Gastrocnemius medialis (tissue), 4 donors: ENCODE data around the gene AMH. TPM values are rescaled to one million over a fixed set of nuclear protein-coding genes. Genes with fewer than 3 reads are reported as not detected.
"Not testable (repeated sequence)": the region's sequence is repeated elsewhere in the genome, so short reads cannot be mapped to it uniquely, and the experiment has no call there.

ENCODE experiments used
- ATAC-seq, 2 donors: fragments of 150-250 bp; one replicate each; pipeline ENCODE4 v1.9.1; 2016
- DNase-seq, 2 donors: peaks; one replicate each; pipeline ENCODE4 v3.0.0-alpha.2; 2019
- H3K27ac ChIP-seq, 4 donors: fragments of 200-600 bp; sonication (generic); 1 replicate in 1 of 4; 2 replicates in 3 of 4; pipeline ENCODE4 v1.5.1; 2016 to 2018; ENCODE audit warnings: mild to moderate bottlenecking in 2 of 4, moderate library complexity in 1 of 4
- H3K27me3 ChIP-seq, 3 donors: fragments of 200-600 bp; sonication (generic) in 2 of 3; 1 replicate in 1 of 3; 2 replicates in 2 of 3; pipeline versions ENCODE4 v1.5.1 to v1.6.0; 2016 to 2019; ENCODE audit warnings: mild to moderate bottlenecking in 1 of 3, moderate library complexity in 1 of 3
- H3K36me3 ChIP-seq, 2 donors: fragments of 200-600 bp; sonication (generic) in 1 of 2; one replicate each; pipeline ENCODE4 v1.5.1; 2017 to 2018
- H3K4me1 ChIP-seq, 2 donors: fragments of 200-600 bp; sonication (generic) in 1 of 2; one replicate each; pipeline ENCODE4 v1.5.1; 2016 to 2017; ENCODE audit warnings: mild to moderate bottlenecking in 2 of 2
- H3K4me3 ChIP-seq, 4 donors: fragments of 200-600 bp; sonication (generic) in 3 of 4; 1 replicate in 1 of 4; 2 replicates in 3 of 4; pipeline ENCODE4 v1.5.1; 2016 to 2019; ENCODE audit warnings: mild to moderate bottlenecking in 2 of 4
- H3K9me3 ChIP-seq, 3 donors: fragments of 200-600 bp; sonication (generic) in 2 of 3; 1 replicate in 1 of 3; 2 replicates in 2 of 3; pipeline ENCODE4 v1.5.1; 2016 to 2019
- POLR2A ChIP-seq, 2 donors: fragments of 450-650 bp; IDR thresholded peaks; one replicate each; pipeline ENCODE4 v1.6.1; 2017; ENCODE audit warnings: antibody characterized with exemption in 2 of 2, mild to moderate bottlenecking in 2 of 2, moderate library complexity in 2 of 2
- in situ Hi-C, 4 donors: fragments of 200-750 bp; cut with MboI; loops; one replicate each; pipeline versions ENCODE4 v1.15.0 to v1.8.0; 2017; ENCODE audit warnings: low sequenced_read_pairs in 4 of 4
- intact Hi-C: fragments of 100-400 bp; cut with DNase I; formaldehyde crosslinking; loops from one replicate; pipeline ENCODE4 v1.15.1; 2023; ENCODE audit warnings: low total_unique reads
- total RNA-seq, 4 donors: library from RNA; depleted of rRNA; stranded (reverse); fragments of >200 nt; gene quantifications; one replicate each; pipeline versions ENCODE4 v1.1.0 to v1.2.3, GENCODE V29; 2016
- TF ChIP-seq, protein P1 (sequence below), 5 experiments: fragments of 450-650 bp in 3 of 5; fragments of 200-600 bp in 2 of 5; sonication (generic) in 2 of 5; IDR thresholded peaks in 4 of 5; conservative IDR thresholded peaks in 1 of 5; 1 replicate in 4 of 5; 2 replicates in 1 of 5; pipeline ENCODE4 v1.5.1; 2016 to 2019; ENCODE audit warnings: antibody characterized with exemption in 5 of 5, mild to moderate bottlenecking in 3 of 5, moderate library complexity in 3 of 5

The AMH gene
- total RNA-seq, 4 donors from 2014 or later: 0.80 to 3.9 (median 1.2) TPM

DNA sequence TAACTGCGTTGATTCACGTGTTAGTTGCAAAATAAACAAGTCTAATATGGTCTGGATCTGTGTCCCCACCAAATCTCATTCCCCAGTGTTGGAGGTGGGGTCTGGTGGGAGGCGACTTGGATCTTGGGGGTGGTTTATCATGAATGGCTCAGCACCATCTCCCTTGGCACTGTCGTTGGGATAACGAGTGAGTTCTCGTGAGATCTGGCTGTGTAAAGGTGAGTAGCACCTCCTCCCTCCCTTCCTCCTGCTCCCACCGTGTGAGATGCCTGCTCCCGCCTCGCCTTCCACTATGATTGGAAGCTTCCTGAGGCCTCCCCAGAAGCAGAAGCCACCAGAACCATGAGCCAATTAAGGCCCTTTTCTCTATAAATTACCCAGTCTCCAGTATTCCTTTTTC lies 28.0 kb downstream of the AMH start:
- intact Hi-C loops: loop anchor here (5.0 kb wide), 1 partner anchor 40 kb away; no protein-coding TSS in a partner anchor
- no peaks in the 10 kb centered on the region for H3K9me3 ChIP-seq
- no peak overlapping the region for H3K4me3 ChIP-seq
- peaks cover 0 to 14% of the 10 kb centered on the region in 2 donors for H3K36me3 ChIP-seq
- no peak overlapping the region for H3K27ac ChIP-seq
- no peaks in the 10 kb centered on the region for H3K27me3 ChIP-seq
- no peak for DNase-seq
- ATAC-seq: no peak
- H3K4me1 ChIP-seq: peaks cover 24 to 38% of the 10 kb centered on the region in 2 donors
- TF ChIP-seq, protein P1, sequence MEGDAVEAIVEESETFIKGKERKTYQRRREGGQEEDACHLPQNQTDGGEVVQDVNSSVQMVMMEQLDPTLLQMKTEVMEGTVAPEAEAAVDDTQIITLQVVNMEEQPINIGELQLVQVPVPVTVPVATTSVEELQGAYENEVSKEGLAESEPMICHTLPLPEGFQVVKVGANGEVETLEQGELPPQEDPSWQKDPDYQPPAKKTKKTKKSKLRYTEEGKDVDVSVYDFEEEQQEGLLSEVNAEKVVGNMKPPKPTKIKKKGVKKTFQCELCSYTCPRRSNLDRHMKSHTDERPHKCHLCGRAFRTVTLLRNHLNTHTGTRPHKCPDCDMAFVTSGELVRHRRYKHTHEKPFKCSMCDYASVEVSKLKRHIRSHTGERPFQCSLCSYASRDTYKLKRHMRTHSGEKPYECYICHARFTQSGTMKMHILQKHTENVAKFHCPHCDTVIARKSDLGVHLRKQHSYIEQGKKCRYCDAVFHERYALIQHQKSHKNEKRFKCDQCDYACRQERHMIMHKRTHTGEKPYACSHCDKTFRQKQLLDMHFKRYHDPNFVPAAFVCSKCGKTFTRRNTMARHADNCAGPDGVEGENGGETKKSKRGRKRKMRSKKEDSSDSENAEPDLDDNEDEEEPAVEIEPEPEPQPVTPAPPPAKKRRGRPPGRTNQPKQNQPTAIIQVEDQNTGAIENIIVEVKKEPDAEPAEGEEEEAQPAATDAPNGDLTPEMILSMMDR (IDR thresholded peaks at IDR 0.05 in 4 of 5, conservative IDR thresholded peaks at IDR 0.05 in 1 of 5): no peak
- no peak for TF ChIP-seq POLR2A (IDR thresholded peaks at IDR 0.05)
- in situ Hi-C loops: loop anchor here (5.0 to 25.0 kb wide), 2 partner anchors 40 to 110 kb away; partner anchors contain the start of genes PLEKHJ1 (in 1 of the 4) and SF3A2 (in 1 of the 4)

DNA sequence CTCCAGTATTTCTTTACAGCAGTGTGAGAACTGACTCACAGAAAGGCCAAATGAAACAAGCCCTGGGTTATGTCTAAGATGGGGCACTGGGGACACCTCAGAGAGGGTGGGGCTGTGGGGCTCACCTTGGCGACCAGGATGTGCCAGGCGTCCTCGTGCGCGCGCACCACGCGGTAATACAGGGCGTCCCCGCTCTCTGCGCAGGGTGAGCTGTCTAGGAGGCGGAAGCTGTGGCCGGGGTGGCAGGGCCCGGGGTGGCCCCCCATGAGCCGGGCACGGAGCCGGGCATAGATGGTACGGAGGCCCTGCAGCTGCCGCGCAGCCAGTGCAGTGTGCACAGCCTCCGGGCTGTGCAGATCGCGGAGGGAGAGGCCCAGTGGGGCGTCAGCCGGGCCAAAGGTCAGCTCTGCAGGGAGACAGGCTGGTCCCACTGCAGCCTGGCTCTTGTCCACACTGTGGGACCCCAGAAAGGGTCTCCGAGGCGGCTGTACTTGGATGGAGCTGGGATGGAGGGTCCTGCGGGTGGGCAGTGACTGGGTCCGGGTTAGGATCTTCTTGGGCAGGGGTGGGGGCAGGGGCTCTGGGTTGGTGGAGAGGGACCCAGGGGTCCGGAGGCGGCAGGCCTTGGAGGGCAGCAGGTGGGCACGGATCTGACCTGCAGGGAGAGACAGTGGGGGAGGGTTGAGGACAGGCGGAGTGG lies 29.5 kb downstream of the AMH start:
- Histone ChIP-seq H3K36me3 (no peaks in the 10 kb centered on the region), H3K27ac (no peak overlapping the region), H3K4me1 (peaks cover 9 to 27% of the 10 kb centered on the region in 2 donors), H3K27me3 (no peaks in the 10 kb centered on the region), H3K9me3 (no peaks in the 10 kb centered on the region), H3K4me3 (no peak overlapping the region)
- ATAC-seq (no peak), DNase-seq (no peak)
- TF ChIP-seq, protein P1 (IDR thresholded peaks at IDR 0.05 in 4 of 5, conservative IDR thresholded peaks at IDR 0.05 in 1 of 5): no peak
- TF ChIP-seq POLR2A (IDR thresholded peaks at IDR 0.05): no peak
- in situ Hi-C loops: loop anchor here (5.0 to 25.0 kb wide), 2 partner anchors 41 to 109 kb away; partner anchors contain the start of genes PLEKHJ1 (in 1 of the 4) and SF3A2 (in 1 of the 4)
- intact Hi-C loops: loop anchor here (5.0 kb wide), 1 partner anchor 39 kb away; no protein-coding TSS in a partner anchor

DNA sequence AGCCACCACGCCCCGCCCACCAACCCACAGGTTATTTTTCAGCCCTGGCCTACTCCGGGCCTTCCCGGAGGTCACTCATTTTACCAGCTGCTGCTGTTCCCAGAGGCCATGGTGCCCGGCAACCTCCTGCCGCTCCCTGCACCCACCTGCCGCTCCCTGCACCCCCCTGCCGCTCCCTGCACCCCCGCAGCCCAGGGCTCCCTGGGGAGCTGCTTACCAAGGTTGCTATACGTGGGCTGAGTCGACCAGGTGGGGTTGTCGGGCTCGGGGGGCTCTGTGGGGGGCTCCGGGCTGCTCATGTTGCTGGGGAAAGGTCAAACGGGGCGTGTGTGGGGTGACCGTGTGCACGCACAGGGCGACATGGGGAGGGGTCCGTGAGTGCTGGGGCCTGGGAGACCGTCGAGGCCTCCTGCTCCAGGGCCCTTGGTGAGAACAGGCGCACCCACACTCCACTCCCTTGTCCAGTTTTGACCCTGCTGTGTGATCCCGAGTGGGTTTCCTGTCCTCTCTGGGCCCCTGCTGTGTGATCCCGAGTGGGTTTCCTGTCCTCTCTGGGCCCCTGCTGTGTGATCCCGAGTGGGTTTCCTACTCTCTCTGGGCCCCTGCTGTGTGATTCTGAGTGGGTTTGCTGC lies 31.6 kb downstream of the AMH start:
- TF ChIP-seq POLR2A (IDR thresholded peaks at IDR 0.05): no peak
- Histone ChIP-seq H3K27me3 (no peaks in the 10 kb centered on the region), H3K4me1 (peaks cover 0 to 12% of the 10 kb centered on the region in 2 donors), H3K4me3 (no peak overlapping the region), H3K27ac (no peak overlapping the region), H3K36me3 (no peaks in the 10 kb centered on the region), H3K9me3 (no peaks in the 10 kb centered on the region)
- DNase-seq (no peak), ATAC-seq (no peak)
- in situ Hi-C loops: loop anchor here (25.0 kb wide), 1 partner anchor 107 kb away; no protein-coding TSS in a partner anchor
- intact Hi-C loops: no loop called here

DNA sequence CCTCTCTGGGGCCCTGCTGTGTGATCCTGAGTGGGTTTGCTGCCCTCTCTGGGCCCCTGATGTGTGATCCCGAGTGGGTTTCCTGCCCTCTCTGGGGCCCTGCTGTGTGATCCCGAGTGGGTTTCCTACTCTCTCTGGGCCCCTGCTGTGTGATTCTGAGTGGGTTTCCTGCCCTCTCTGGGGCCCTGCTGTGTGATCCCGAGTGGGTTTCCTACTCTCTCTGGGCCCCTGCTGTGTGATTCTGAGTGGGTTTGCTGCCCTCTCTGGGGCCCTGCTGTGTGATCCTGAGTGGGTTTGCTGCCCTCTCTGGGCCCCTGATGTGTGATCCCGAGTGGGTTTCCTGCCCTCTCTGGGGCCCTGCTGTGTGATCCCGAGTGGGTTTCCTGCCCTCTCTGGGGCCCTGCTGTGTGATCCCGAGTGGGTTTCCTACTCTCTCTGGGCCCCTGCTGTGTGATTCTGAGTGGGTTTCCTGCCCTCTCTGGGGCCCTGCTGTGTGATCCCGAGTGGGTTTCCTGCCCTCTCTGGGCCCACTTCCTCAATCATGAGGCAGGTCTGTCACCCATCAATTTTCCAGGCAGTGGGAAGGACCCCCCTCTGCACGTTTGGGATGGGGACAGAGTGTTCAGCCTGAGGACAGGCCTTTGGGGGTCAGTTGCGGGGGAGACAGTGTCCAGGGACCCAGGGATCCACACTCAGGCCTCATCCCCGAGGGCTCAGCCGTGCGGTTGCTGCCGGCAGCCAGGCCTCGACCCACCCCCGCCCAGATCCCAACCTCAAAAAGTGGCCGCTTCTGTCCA lies 32.3 kb downstream of the AMH start:
- H3K27ac ChIP-seq: peak overlapping the region in 1 of 4 donors; percentile 42
- in situ Hi-C loops: loop anchor here (25.0 kb wide), 1 partner anchor 106 kb away; no protein-coding TSS in a partner anchor
- H3K36me3 ChIP-seq, DNase-seq, H3K27me3 ChIP-seq, intact Hi-C loops, ATAC-seq, H3K9me3 ChIP-seq: not testable (repeated sequence)
- peak overlapping the region in 3 of 4 donors; percentile 30 to 43 (median 41) for H3K4me3 ChIP-seq
- peaks cover 0 to 12% of the 10 kb centered on the region in 2 donors for H3K4me1 ChIP-seq

DNA sequence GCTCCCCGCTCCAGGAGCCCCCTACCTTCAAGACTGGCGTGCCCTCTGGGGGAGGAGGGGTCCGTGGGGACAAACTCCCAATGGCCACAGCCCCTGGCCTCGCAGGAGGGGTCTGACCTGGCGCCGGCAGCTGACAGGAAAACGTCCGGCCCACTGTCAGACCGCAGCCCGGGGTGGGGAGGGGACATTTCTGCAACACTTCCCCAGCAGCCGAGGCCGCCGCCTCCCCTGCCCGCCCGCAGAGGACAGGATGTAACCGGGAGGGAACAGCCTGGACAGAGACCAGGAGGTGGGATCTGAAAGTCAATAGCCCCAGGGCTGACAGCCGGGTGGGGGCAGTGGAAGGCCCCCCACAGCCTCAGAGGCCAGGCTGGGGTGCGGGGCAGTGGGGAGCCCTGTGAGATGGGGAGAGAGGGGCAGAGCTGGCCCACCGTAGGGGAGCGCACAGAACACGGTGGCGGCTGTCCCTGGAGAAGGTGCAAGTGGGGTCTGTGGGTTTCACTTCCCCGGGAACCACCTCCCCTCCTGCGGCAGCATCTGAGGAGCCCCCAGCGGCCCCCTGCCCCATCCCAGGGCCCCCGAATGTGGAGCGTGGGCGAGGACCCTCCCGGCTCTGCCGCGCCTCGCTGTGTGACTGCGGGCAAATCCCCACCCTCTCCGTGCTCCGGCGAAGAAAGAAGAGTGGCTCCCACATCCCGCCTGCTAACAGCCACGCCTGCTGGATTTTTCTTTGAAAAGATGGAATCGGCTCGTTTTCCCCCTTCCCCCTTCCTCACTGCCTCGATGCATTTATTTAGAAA lies 33.1 kb downstream of the AMH start, which contains the start of gene PEAK3:
Gene PEAK3 (minus strand): TSS at position 114 of the 800 bp plus-strand sequence. CDS start 1,244 bp downstream, outside the sequence.
- Histone ChIP-seq H3K4me1 (peaks cover 0 to 12% of the 10 kb centered on the region in 2 donors), H3K4me3 (peak within 1 kb of the TSS in 3 of 4 donors; percentile 30 to 43 (median 41)), H3K36me3 (no peaks in the 10 kb centered on the region), H3K27ac (peak within 1 kb of the TSS in 1 of 4 donors; percentile 42), H3K27me3 (peaks cover 0 to 6% (median 3%) of the 10 kb centered on the region in 3 donors), H3K9me3 (no peaks in the 10 kb centered on the region)
- in situ Hi-C loops: loop anchor here (25.0 kb wide), 1 partner anchor 105 kb away; no protein-coding TSS in a partner anchor
- TF ChIP-seq, protein P1 (IDR thresholded peaks at IDR 0.05 in 4 of 5, conservative IDR thresholded peaks at IDR 0.05 in 1 of 5): no peak
- no peak for TF ChIP-seq POLR2A (IDR thresholded peaks at IDR 0.05)
- intact Hi-C loops: no loop called here
- peak; percentile 48 to 58 for DNase-seq
- peak; percentile 46 to 54 for ATAC-seq
